ENCODE measurements around the gene LRRC23. TPM values are rescaled to one million over a fixed set of nuclear protein-coding genes. Genes with fewer than 3 reads are reported as not detected.
"Not testable (repeated sequence)": the region's sequence is repeated elsewhere in the genome, so short reads cannot be mapped to it uniquely, and the experiment has no call there.

The LRRC23 gene
- total RNA-seq, 1 donor from 2014 or later, result 6.3 TPM

GRCh38 chr12:6872073-6873048 lies 32.3 kb upstream of the LRRC23 start:
- no peak for DNase-seq (ENCODE audit: extremely low read depth, low read depth, low spot score)

GRCh38 chr12:6873094-6874014 lies 31.3 kb upstream of the LRRC23 start, which contains the start of gene SPSB2:
SPSB2 (minus strand) TSS chr12:6873303; CDS start chr12:6872901, 402 bp downstream.
- no peak for DNase-seq (ENCODE audit: extremely low read depth, low read depth, low spot score)

DNA sequence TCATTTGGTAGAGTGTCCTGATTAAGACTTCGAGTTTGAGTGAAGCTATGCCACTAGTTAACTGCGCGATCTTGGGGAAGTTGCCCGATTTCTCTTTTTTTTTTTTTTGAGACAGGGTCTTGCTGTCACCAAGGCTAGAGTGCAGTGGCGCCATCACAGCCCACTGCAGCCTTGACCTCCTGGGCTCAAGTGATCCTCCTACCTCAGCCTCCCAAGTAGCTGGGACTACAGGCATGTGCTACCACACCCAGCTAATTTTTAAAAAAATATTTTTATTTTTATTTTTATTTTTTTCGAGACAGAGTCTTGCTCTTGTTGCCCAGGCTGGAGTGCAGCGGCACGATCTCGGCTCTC lies 30.6 kb upstream of the LRRC23 start:
- not testable (repeated sequence) for DNase-seq (ENCODE audit: extremely low read depth, low read depth, low spot score)

DNA sequence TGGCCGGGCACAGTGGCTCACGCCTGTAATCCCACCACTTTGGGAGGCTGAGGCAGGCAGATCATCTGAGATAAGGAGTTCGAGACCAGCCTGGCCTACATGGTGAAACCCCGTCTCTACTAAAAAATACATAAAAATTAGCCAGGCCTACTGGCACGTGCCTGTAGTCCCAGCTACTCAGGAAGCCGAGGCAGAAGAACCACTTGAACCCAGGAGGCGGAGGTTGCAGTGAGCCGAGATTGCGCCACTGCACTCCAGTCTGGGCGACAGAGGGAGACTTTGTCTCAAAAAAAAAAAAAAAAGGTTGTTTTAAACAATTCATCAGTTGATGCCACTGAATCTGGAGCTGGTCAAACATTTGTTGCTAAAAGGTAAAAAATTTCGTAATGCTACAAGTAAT lies 24.8 kb upstream of the LRRC23 start:
- DNase-seq (ENCODE audit: extremely low read depth, low read depth, low spot score), result not testable (repeated sequence)

DNA sequence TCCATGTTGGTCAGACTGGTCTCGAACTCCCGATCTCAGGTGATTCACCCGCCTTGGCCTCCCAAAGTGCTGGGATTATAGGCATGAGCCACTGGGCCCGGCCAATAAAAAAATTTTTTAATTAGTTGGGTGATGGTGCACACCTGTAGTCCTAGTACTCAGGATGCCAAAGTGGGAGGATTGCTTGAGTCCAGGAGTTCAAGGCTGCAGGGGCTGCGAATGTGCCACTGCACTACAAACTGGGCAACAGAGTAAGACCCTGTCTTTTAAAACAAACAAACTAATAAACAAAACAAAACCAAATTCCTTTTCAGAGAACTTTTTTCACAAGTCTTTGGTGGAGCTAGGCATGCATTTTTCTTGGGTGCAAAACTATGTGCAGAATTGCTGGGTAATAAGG lies 21.4 kb upstream of the LRRC23 start:
- DNase-seq (ENCODE audit: extremely low read depth, low read depth, low spot score), result no peak

- DNase-seq (ENCODE audit: extremely low read depth, low read depth, low spot score), result no peak
These were observed 20.9 kb upstream of the LRRC23 start for GRCh38 chr12:6883683-6884082.

- DNase-seq (ENCODE audit: extremely low read depth, low read depth, low spot score), result no peak
These were observed 20.1 kb upstream of the LRRC23 start for GRCh38 chr12:6884539-6884938.

DNA sequence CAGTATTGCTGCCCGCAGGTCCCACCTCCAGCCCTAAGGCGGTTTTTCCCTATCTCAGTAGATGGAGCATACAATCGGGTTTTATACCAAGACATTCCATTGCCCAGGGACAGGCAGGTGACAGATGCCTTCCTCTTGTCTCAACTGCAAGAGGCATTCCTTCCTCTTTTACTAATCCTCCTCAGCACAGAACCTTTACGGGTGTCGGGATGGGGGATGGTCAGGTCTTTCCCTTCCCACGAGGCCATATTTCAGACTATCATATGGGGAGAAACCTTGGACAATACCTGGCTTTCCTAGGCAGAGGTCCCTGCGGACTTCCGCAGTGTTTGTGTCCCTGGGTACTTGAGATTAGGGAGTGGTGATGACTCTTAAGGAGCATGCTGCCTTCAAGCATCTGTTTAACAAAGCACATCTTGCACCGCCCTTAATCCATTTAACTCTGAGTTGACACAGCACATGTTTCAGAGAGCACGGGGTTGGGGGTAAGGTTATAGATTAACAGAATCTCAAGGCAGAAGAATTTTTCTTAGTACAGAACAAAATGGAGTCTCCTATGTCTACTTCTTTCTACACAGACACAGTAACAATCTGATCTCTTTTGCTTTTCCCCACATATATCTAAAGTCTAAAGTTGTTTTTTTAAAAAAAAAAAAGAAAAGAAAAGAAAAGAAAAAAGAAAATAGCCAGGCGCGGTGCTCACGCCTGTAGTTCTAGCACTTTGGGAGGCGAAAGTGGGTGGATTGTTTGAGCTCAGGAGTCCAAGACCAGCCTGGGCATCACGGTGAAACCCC lies 18.2 kb upstream of the LRRC23 start:
- not testable (repeated sequence) for DNase-seq (ENCODE audit: extremely low read depth, low read depth, low spot score)

GRCh38 chr12:6887460-6887859 lies 17.2 kb upstream of the LRRC23 start:
- DNase-seq (ENCODE audit: extremely low read depth, low read depth, low spot score), result no peak

DNA sequence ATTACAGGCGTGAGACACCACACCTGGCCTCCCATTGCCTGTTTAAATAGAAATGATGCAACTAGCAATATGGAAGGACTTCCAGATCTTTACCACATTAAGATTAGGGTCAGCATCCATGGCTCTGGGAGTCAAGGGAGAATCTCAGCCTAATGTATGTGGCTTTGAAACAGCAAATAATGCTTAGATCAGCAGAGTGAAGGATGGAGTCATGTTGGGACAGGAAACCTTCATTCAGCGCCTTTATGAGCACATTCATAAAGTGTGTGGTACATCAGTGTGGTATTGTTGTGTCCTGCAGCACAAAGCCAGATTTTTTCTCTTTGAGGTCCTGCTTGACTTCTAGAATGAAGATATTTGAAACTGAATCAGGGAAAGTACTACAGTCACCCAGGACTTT lies 16.3 kb upstream of the LRRC23 start:
- DNase-seq (ENCODE audit: extremely low read depth, low read depth, low spot score), result no peak

DNA sequence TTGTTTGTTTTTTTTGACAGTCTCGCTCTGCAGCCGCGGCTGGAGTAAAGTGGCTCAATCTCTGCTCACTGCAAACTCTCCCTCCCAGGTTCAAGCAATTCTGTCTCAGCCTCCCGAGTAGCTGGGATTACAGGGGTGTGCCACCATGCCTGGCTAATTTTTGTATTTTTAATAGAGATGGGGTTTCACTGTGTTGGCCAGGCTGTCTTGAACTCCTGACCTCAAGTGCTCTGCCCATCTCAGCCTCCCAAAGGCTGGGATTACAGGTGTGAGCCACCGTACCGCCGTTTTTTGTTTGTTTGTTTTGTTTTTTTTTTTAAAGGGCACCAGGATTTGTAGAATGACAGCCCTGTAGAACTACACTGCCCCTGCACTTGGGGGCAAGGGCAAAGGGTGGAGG lies 15.8 kb upstream of the LRRC23 start:
- not testable (repeated sequence) for DNase-seq (ENCODE audit: extremely low read depth, low read depth, low spot score)

GRCh38 chr12:6889775-6890573 lies 14.6 kb upstream of the LRRC23 start:
- DNase-seq (ENCODE audit: extremely low read depth, low read depth, low spot score), result not testable (repeated sequence)

DNA sequence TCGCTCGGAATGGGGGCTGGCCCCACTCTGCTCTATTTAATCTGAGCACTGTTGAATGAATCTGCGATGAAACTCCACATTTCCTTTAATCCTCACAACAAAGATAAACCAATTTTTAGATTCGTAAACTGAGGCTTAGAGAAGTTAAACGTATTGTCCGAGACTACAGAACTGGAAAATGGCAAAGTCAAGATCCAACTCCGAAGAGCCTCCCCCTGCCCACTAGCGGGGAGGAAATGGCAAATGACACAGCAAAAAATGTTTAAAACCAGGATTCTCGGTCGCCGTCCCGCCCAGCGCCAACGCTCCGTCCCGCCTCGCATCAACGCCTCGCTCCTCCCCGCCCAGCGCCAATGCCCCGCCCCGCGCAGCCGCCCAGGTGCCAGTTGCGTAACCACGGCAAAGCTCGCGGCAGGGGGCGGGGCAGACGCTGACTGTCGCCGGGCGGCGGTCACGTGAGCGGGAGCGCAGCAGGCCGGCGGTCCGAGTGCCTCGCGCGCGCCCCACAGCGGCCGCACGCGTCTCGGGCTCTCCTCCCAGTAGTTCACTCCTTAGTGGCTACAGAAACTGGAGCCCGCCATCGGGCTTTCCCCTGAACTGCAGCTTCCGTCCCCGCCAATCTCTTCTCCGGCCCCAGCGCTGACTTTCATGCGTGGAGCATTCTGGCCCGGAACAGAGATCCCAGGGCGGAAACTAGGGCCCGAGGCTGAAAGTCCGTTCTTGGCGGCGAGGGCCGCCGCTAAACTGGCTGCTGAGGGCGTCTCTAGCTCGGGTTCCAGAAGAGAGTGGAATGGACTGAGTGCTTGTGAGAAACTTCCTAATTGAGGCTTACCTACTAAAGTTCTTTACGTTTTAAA lies 13.6 kb upstream of the LRRC23 start:
- no peak for DNase-seq (ENCODE audit: extremely low read depth, low read depth, low spot score)

DNA sequence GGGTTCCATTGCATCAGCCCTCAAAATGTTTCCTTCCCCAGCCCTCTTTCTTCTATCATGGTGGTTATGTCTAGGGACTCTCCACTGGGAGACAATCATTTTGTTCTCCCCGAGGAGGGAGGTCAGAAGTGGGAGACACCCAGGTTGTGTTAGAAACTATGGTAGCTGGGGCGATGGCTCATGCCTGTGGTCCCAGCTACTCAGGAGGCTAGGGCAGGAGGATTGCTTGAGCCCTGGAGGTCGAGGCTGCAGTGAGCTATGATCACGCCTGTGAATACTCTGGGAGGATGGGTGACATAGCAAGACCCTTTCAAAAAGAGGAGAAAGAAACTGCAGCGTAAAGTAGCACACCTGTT lies 13.0 kb upstream of the LRRC23 start:
- DNase-seq (ENCODE audit: extremely low read depth, low read depth, low spot score), result no peak

- DNase-seq (ENCODE audit: extremely low read depth, low read depth, low spot score), result not testable (repeated sequence)
These were observed 11.9 kb upstream of the LRRC23 start for GRCh38 chr12:6892683-6893082.

- DNase-seq (ENCODE audit: extremely low read depth, low read depth, low spot score), result no peak
These were observed 10.3 kb upstream of the LRRC23 start for GRCh38 chr12:6894321-6894720.

- DNase-seq (ENCODE audit: extremely low read depth, low read depth, low spot score), result no peak
These were observed 7.7 kb upstream of the LRRC23 start for GRCh38 chr12:6896846-6897435.

- no peak for DNase-seq (ENCODE audit: extremely low read depth, low read depth, low spot score)
These were observed 5.2 kb upstream of the LRRC23 start for GRCh38 chr12:6899427-6899826.
